Measurements from ENCODE around the gene GPR22. TPM values are rescaled to one million over a fixed set of nuclear protein-coding genes. Genes with fewer than 3 reads are reported as not detected.

The GPR22 gene, protein sequence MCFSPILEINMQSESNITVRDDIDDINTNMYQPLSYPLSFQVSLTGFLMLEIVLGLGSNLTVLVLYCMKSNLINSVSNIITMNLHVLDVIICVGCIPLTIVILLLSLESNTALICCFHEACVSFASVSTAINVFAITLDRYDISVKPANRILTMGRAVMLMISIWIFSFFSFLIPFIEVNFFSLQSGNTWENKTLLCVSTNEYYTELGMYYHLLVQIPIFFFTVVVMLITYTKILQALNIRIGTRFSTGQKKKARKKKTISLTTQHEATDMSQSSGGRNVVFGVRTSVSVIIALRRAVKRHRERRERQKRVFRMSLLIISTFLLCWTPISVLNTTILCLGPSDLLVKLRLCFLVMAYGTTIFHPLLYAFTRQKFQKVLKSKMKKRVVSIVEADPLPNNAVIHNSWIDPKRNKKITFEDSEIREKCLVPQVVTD
- total RNA-seq = 10 to 100 TPM; 15.7 to 33.5 TPM
- long read RNA-seq, transcript GPR22-201 (3 exons, 2,942 nt) = major isoform, 8 of 11 reads
- long read RNA-seq, partial matches to known transcripts = 0 of 11 reads
- long read RNA-seq, other reads (novel, unspliced or antisense) = 2 of 11 reads

GRCh38 chr7:107469929-107470328, at the start of gene GPR22:
TSS of gene GPR22 (plus strand) at chr7:107470057. CDS start at chr7:107474061, 4,004 bp downstream.
- intact Hi-C loops (cut with DNase I) = loop anchor here in 1 of 2 donors (5.0 to 10.0 kb wide), 3 partner anchors 135 to 402 kb away; no protein-coding TSS in a partner anchor
- ATAC-seq (peak in 1 of 2 donors; percentile 47), DNase-seq (no peak)

GRCh38 chr7:107427462-107427861, 42.4 kb upstream of the GPR22 start:
- intact Hi-C loops (cut with DNase I) = no loop called here
- DNase-seq (no peak), ATAC-seq (peak; percentile 44 to 54)

DNA sequence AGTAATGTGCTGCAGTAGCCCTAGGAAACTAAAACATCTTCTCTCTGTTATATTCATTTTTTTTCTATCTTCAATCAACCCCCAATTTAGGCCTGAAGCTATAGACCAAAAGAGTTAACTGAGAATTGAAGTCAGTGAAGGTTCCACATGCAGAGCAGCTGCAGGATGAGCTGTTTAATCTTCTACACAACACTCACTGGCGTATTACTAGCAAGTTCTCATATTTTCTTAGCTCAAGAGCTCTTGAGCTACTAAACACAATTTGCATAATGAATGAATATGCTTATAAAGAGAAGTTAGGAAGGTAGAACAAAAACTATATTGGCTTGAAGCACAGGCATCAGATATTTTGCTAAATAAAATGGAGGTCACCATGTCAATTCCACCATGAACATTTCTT, 41.2 kb upstream of the GPR22 start:
- DNase-seq (no peak), ATAC-seq (no peak)
- intact Hi-C loops (cut with DNase I) = no loop called here

DNA sequence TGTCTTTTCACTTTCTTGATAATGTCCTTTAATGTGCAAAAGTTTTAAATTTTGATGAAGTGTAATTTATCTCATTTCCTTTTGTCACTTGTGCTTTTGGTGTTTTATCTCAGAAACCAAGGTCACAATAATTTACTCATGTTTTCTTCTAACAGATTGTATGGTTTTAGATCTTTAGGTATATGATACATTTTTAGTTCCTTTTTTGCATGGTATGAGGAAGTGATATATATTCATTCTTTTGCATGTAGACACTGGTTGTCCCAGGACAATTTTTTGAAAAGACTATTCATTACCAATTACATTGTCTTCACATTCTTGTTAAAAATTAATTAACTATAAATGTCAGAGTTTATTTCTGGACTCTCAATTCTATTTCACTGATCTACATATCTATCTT, 39.8 kb upstream of the GPR22 start:
- no peak for ATAC-seq
- intact Hi-C loops (cut with DNase I) = no loop called here
- no peak for DNase-seq

DNA sequence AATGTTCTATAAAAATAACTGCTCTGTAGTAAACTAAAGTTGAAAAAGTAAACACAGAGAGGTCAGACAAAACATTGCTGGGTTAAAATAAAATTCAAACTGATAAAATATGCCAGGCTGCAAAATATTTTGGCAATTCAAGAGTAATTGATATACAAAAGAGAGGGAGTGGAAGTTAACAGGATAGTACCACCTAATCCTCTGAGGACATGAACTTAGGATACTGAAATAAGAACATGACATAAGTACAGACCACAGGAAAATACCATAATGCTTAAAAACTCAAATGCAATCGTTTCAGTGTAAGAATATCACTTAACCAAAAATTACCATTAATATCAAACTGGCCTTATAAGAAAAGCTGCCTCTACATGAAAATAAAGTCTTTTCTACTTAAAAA, 37.6 kb upstream of the GPR22 start:
- no peak for ATAC-seq
- no peak for DNase-seq
- intact Hi-C loops (cut with DNase I) = no loop called here

DNA sequence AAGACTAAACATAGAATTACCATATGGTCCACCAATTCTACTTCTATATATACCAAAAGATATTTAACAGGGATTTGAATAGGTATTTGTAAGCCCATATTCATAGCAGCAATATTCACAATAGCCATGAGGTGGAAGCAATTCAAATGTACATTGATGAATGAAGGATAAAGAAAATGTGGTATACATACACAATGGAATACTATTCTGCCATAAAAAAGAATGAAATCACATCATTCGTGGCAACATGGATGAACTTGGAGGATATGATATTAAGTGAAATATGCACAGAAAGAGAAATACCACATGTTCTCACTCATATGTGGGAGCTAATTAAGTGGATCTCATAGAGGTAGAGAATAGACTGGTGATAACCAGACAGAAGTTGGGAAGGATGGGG, 34.1 kb upstream of the GPR22 start:
- ATAC-seq (no peak), DNase-seq (no peak)
- intact Hi-C loops (cut with DNase I) = no loop called here

GRCh38 chr7:107439025-107439424, 30.8 kb upstream of the GPR22 start:
- ATAC-seq = no peak
- DNase-seq = no peak
- intact Hi-C loops (cut with DNase I) = no loop called here

GRCh38 chr7:107441581-107442422, 28.1 kb upstream of the GPR22 start:
- DNase-seq (no peak), ATAC-seq (no peak)
- intact Hi-C loops (cut with DNase I) = no loop called here

DNA sequence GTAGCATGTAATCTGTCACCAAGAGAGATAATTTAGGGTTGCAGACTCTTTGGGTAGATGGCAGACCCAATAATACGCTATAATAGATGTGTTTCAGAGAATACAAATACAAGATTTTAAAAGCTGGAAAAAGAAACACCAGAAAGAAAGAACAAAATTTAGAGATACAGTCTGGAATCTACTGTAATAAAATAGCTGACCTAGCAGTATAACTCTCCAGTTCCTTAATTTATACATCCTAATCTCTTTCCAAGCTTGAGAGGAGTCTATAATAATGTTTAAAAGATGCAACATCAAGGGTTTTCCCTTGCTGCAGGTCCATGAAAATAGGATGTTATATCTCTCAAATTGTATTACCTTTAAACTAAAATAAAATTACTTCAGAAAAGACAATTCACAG, 27.2 kb upstream of the GPR22 start:
- intact Hi-C loops (cut with DNase I) = no loop called here
- ATAC-seq = no peak
- DNase-seq = no peak

- intact Hi-C loops (cut with DNase I) = no loop called here
- ATAC-seq = no peak
- DNase-seq = no peak
Observed at GRCh38 chr7:107446531-107446930, 23.3 kb upstream of the GPR22 start.

DNA sequence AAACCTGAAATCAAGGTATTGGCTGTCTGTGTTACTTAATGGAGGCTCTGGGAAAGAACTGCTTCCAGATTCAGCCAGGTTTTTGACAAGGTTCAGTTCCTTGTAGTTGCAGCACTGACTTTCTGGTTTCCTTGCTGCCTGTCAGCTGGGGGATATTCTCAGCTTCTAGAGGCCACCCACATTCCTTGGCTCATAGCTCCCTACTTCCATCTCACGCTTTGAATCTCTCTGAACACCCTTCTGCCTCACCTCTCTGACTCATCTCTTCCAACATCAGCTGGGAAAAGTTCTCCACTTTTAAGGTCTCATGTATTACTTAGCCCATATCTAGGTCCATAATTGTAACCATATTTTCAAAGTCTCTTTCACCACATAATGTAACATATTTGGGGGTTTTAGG, 22.9 kb upstream of the GPR22 start:
- no peak for ATAC-seq
- DNase-seq = no peak
- intact Hi-C loops (cut with DNase I) = no loop called here

GRCh38 chr7:107450970-107451369, 18.9 kb upstream of the GPR22 start:
- ATAC-seq (no peak), DNase-seq (no peak)
- intact Hi-C loops (cut with DNase I) = no loop called here

- intact Hi-C loops (cut with DNase I) = no loop called here
- no peak for ATAC-seq
- no peak for DNase-seq
Observed at GRCh38 chr7:107453388-107453787, 16.5 kb upstream of the GPR22 start.

DNA sequence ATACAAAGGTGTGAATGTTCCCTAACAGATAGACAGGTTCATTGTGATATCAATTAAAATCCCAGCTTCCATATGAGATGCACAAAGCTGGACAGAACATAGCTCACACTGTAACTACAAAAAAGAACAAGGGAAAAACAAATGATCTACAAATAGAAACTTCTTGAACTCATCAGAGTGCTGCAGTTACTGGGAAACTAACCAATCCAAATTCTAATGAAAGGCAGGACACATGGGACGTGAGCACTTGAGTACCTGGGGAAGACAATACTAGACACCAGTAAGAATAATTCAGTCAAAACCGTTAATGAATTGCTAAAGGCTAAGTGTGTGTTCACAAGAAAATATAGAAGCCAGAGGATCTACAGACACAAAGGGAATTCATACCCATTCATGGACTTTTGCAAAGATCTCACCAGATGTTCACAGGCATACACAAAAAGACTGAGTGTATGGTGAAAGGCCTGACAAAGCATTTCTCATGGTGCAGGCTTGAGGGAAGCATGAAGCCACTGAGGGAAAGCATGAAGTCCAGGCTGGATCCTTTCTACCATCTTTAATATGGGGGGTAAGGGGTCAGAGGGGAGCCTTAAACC, 7.8 kb upstream of the GPR22 start:
- intact Hi-C loops (cut with DNase I) = loop anchor here (2.0 to 10.0 kb wide), 4 partner anchors 143 to 265 kb away; no protein-coding TSS in a partner anchor

GRCh38 chr7:107463139-107464078, 6.4 kb upstream of the GPR22 start:
- intact Hi-C loops (cut with DNase I) = loop anchor here (2.0 to 10.0 kb wide), 4 partner anchors 141 to 264 kb away; no protein-coding TSS in a partner anchor
- peak; percentile 94 to 95 for ATAC-seq
- peak; percentile 56 for DNase-seq

More for the DNA sequence above, 7.8 kb upstream of the GPR22 start:
- DNase-seq (no peak), ATAC-seq (no peak)

GRCh38 chr7:107464666-107465226, 5.1 kb upstream of the GPR22 start:
- DNase-seq = no peak
- no peak for ATAC-seq
- intact Hi-C loops (cut with DNase I) = loop anchor here (5.0 to 10.0 kb wide), 4 partner anchors 140 to 408 kb away; no protein-coding TSS in a partner anchor

GRCh38 chr7:107467972-107468371, 1.9 kb upstream of the GPR22 start:
- intact Hi-C loops (cut with DNase I) = loop anchor here in 1 of 2 donors (5.0 to 10.0 kb wide), 3 partner anchors 137 to 404 kb away; no protein-coding TSS in a partner anchor
- DNase-seq (no peak), ATAC-seq (no peak)

DNA sequence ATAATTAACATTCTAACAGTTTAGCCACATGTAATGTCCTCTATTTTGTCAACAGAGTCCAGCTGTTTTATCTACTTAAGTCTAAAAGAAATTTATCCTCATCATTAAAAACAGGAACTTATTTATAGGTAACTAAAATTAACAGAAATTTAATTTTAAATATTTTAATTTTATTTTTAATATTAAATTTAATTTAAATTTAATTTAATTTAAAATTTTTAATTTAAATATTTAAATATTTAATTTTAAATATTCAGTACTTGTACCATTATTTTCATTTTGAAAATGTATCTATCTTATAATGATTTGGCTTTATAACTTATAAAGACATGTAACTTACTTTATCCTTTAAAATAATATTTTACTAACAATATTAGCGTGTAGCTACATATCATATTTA, 1.0 kb upstream of the GPR22 start:
- DNase-seq = no peak
- no peak for ATAC-seq
- intact Hi-C loops (cut with DNase I) = loop anchor here in 1 of 2 donors (5.0 to 10.0 kb wide), 3 partner anchors 136 to 403 kb away; no protein-coding TSS in a partner anchor
